Panc1 (cell line): ENCODE measurements around the gene MICAL2. TPM values are rescaled to one million over a fixed set of nuclear protein-coding genes. Genes with fewer than 3 reads are reported as not detected.
A peak's percentile ranks its signal among the peaks of the same experiment; 100 is the strongest.

Experiments used
- ATAC-seq: fragments of 200-7000 bp; cut with Tn5 transposase; 2 replicates; pipeline ENCODE4 v1.9.1; 2020; ENCODE audit warnings: mild to moderate bottlenecking, moderate library complexity
- BruUV-seq: library from RNA; stranded (reverse); fragments of 400-500 nt; replicated peaks from 2 replicates; lab custom pipeline; 2021; lab: Mats Ljungman, UMichigan
- CTCF ChIA-PET: fragments of 300-600 bp; sonication (Branson Sonifier 250); formaldehyde crosslinking; loops from one replicate; lab custom pipeline; 2022; ENCODE audit warnings: antibody characterized with exemption; lab: Charles Lee
- POLR2A ChIA-PET: fragments of 300-600 bp; sonication (Branson Sonifier 250); formaldehyde crosslinking; loops from one replicate; lab custom pipeline; 2022; ENCODE audit warnings: antibody characterized with exemption; lab: Charles Lee
- DNase-seq: peaks from one replicate; pipeline ENCODE4 v3.0.0-alpha.2; 2010; ENCODE audit warnings: low read depth, low spot score
- H3K27ac ChIP-seq: 2 replicates; pipeline ENCODE4 v1.5.1; 2011; ENCODE audit warnings: mild to moderate bottlenecking, low read length, inconsistent platforms
- H3K27me3 ChIP-seq: fragments of 200-500 bp; sonication (Bioruptor generic); 2 replicates; pipeline ENCODE4 v1.6.0; 2014; ENCODE audit warnings: low read length, inconsistent platforms; ENCODE audit not compliant: control insufficient read depth, insufficient read depth
- H3K36me3 ChIP-seq: fragments of 200-500 bp; sonication (Bioruptor generic); 2 replicates; pipeline ENCODE4 v1.5.1; 2014; ENCODE audit warnings: inconsistent platforms, mild to moderate bottlenecking, low read length, moderate library complexity; ENCODE audit not compliant: control insufficient read depth, insufficient read depth
- H3K4me1 ChIP-seq: 2 replicates; pipeline ENCODE4 v1.5.1; 2011; ENCODE audit warnings: inconsistent platforms, mild to moderate bottlenecking, low read length, moderate library complexity; ENCODE audit not compliant: control insufficient read depth, insufficient read depth
- H3K4me3 ChIP-seq, 2 experiments: 2 replicates each; pipeline ENCODE4 v1.5.1; 2011 to 2012; ENCODE audit warnings: low read depth in 2 of 2, low read length in 2 of 2, mild to moderate bottlenecking in 2 of 2, inconsistent platforms in 1 of 2, moderate library complexity in 1 of 2
- H3K9me3 ChIP-seq: fragments of 200-500 bp; sonication (Bioruptor generic); 2 replicates; pipeline ENCODE4 v1.5.1; 2014; ENCODE audit warnings: low read depth, mild to moderate bottlenecking, inconsistent platforms, low read length, moderate library complexity; ENCODE audit not compliant: control insufficient read depth, insufficient read depth
- POLR2AphosphoS5 ChIP-seq: IDR thresholded peaks from 2 replicates; pipeline ENCODE4 v1.6.1; 2012; ENCODE audit warnings: mild to moderate bottlenecking, low read depth, low read length, moderate library complexity
- SIN3A ChIP-seq: IDR thresholded peaks from 2 replicates; pipeline ENCODE4 v1.6.1; 2012; ENCODE audit warnings: low read depth, mild to moderate bottlenecking, low read length, moderate library complexity, borderline replicate concordance; ENCODE audit not compliant: insufficient read depth
- TCF7L2 ChIP-seq: IDR thresholded peaks from 2 replicates; pipeline ENCODE4 v1.6.1; 2011; ENCODE audit warnings: mild to moderate bottlenecking, low read depth, low read length, inconsistent platforms
- in situ Hi-C: cut with HindIII; loops from 2 replicates; pipeline ENCODE4 v1.10.0; 2016; ENCODE audit warnings: low sequenced_read_pairs, low pct_unique_long_range_greater_than_20kb
- intact Hi-C: fragments of 100-400 bp; cut with micrococcal nuclease; formaldehyde crosslinking; loops from one replicate; pipeline ENCODE4 v1.10.0; 2022; ENCODE audit not compliant: unreplicated experiment
- total RNA-seq: library from RNA; stranded (reverse); gene quantifications from one replicate; pipeline ENCODE4 v1.2.1, GENCODE V29; 2021; ENCODE audit not compliant: unreplicated experiment
- TF ChIP-seq, protein P1 (sequence below): fragments of 450-650 bp; IDR thresholded peaks from 2 replicates; pipeline ENCODE4 v1.5.1; 2017; ENCODE audit warnings: mild to moderate bottlenecking
- TF ChIP-seq, protein P2 (sequence below), 2 experiments: IDR thresholded peaks; 2 replicates each; pipeline ENCODE4 v1.6.1; 2011 to 2012; ENCODE audit warnings: low read depth in 2 of 2, control low read depth in 1 of 2, low read length in 1 of 2, mild to moderate bottlenecking in 1 of 2, moderate library complexity in 1 of 2; ENCODE audit not compliant: insufficient read depth in 1 of 2

The MICAL2 gene
- total RNA-seq, 1 experiment from 2014 or later = 199 TPM

DNA sequence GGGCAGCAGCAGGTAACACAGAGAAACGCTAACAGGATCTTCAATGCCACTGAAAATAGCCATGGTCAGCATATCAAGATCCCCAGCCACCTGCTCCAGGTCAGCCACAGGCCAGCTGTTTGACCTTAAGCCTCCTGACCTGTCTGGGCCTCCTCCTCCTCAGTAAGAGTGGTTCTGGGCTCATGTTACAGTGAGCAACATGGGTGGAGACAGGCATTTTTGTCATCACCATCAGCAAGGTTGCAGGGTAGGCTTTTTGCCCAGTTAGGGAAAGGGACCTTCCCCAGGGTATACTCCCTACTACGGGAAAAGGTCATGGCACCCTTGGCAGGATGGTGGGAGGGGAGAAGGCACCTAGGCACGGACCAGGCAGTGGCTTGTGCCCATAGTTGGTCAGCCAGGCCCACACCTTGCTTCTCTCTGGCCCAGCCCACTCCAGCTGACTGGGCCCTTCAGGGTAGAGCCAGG, 135.2 kb downstream of the MICAL2 start:
- intact Hi-C loops (no loop called here), in situ Hi-C loops (no loop called here)
- H3K4me3 ChIP-seq = no peak overlapping the region
- H3K36me3 ChIP-seq = no peaks in the 10 kb centered on the region; the same call in 1 of the 2 replicates
- DNase-seq = no peak
- ChIA-PET POLR2A (no interaction called here), CTCF (no interaction called here)
- no peaks in the 10 kb centered on the region for H3K9me3 ChIP-seq
- TF ChIP-seq TCF7L2 (no peak), SIN3A (no peak), POLR2AphosphoS5 (no peak)
- TF ChIP-seq, protein P1, sequence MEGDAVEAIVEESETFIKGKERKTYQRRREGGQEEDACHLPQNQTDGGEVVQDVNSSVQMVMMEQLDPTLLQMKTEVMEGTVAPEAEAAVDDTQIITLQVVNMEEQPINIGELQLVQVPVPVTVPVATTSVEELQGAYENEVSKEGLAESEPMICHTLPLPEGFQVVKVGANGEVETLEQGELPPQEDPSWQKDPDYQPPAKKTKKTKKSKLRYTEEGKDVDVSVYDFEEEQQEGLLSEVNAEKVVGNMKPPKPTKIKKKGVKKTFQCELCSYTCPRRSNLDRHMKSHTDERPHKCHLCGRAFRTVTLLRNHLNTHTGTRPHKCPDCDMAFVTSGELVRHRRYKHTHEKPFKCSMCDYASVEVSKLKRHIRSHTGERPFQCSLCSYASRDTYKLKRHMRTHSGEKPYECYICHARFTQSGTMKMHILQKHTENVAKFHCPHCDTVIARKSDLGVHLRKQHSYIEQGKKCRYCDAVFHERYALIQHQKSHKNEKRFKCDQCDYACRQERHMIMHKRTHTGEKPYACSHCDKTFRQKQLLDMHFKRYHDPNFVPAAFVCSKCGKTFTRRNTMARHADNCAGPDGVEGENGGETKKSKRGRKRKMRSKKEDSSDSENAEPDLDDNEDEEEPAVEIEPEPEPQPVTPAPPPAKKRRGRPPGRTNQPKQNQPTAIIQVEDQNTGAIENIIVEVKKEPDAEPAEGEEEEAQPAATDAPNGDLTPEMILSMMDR = no peak
- TF ChIP-seq, protein P2, sequence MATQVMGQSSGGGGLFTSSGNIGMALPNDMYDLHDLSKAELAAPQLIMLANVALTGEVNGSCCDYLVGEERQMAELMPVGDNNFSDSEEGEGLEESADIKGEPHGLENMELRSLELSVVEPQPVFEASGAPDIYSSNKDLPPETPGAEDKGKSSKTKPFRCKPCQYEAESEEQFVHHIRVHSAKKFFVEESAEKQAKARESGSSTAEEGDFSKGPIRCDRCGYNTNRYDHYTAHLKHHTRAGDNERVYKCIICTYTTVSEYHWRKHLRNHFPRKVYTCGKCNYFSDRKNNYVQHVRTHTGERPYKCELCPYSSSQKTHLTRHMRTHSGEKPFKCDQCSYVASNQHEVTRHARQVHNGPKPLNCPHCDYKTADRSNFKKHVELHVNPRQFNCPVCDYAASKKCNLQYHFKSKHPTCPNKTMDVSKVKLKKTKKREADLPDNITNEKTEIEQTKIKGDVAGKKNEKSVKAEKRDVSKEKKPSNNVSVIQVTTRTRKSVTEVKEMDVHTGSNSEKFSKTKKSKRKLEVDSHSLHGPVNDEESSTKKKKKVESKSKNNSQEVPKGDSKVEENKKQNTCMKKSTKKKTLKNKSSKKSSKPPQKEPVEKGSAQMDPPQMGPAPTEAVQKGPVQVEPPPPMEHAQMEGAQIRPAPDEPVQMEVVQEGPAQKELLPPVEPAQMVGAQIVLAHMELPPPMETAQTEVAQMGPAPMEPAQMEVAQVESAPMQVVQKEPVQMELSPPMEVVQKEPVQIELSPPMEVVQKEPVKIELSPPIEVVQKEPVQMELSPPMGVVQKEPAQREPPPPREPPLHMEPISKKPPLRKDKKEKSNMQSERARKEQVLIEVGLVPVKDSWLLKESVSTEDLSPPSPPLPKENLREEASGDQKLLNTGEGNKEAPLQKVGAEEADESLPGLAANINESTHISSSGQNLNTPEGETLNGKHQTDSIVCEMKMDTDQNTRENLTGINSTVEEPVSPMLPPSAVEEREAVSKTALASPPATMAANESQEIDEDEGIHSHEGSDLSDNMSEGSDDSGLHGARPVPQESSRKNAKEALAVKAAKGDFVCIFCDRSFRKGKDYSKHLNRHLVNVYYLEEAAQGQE (IDR thresholded peaks at IDR 0.05; ENCODE audit: insufficient read depth in 1 of 2, low read depth in 2 of 2, low read length in 1 of 2) = no peak
- no peak overlapping the region for H3K27ac ChIP-seq
- no peaks in the 10 kb centered on the region for H3K27me3 ChIP-seq
- no peaks in the 10 kb centered on the region; the same call in 1 of the 2 replicates for H3K4me1 ChIP-seq
- no TSS peak for BruUV-seq
- 0 out of 2 replicates have a peak, but pooled peaks have one; percentile 18 for ATAC-seq

DNA sequence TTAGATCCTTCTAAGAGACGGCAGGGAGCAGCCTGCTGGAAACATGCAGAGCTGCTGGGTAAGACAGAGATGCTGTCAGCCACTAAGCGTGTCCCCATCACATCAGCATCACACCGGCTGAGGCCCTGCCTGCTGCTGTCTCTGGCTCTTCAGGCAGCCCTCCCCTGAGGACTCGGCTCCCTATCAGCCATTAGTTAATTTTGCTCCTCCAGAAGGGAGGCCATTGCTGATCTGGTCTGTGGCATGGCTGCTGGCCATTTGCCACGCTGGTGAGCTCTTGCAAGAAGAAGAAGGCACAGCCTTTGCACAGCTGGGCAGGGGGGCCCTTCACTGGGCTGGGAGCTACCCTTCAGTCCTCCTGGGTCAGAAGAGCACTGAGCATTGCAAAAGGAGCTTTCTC, 135.8 kb downstream of the MICAL2 start:
- Histone ChIP-seq H3K4me3 (no peak overlapping the region), H3K27ac (no peak overlapping the region), H3K36me3 (no peaks in the 10 kb centered on the region; the same call in none of the 2 replicates), H3K27me3 (no peaks in the 10 kb centered on the region), H3K4me1 (no peaks in the 10 kb centered on the region; the same call in 1 of the 2 replicates), H3K9me3 (no peaks in the 10 kb centered on the region)
- in situ Hi-C loops (no loop called here), intact Hi-C loops (no loop called here)
- no TSS peak for BruUV-seq
- no peak for ATAC-seq
- ChIA-PET POLR2A (no interaction called here), CTCF (no interaction called here)
- TF ChIP-seq, protein P1 = no peak
- TF ChIP-seq TCF7L2 (no peak), SIN3A (no peak), POLR2AphosphoS5 (no peak)
- TF ChIP-seq, protein P2 (IDR thresholded peaks at IDR 0.05; ENCODE audit: insufficient read depth in 1 of 2, low read depth in 2 of 2, low read length in 1 of 2) = no peak
- no peak for DNase-seq
